Activated CD8-positive, alpha-beta T cell treated with anti-CD3 and anti-CD28 coated beads, Interleukin-2, amount 10 ng/mL, durations not matched to agents 7 days and 5 days (primary cell): ENCODE results near the gene PRODH. TPM values are rescaled to one million over a fixed set of nuclear protein-coding genes. Genes with fewer than 3 reads are reported as not detected.
A peak's percentile ranks its signal among the peaks of the same experiment; 100 is the strongest.

Experiments
- ATAC-seq: fragments of 150-1000 bp; cut with Tn5 transposase; one replicate; pipeline ENCODE4 v1.10.0; 2021; ENCODE audit warnings: moderate library complexity
- CTCF ChIA-PET: fragments of 350-600 bp; sonication (Branson Sonifier 250); formaldehyde crosslinking; loops from one replicate; lab custom pipeline; 2021; ENCODE audit warnings: antibody characterized with exemption; lab: Charles Lee
- POLR2A ChIA-PET: fragments of 350-600 bp; sonication (Branson Sonifier 250); formaldehyde crosslinking; loops from one replicate; lab custom pipeline; 2021; ENCODE audit warnings: antibody characterized with exemption; lab: Charles Lee
- DNase-seq: peaks from one replicate; pipeline ENCODE4 v3.0.0-alpha.2; 2020
- H3K27ac Mint-ChIP-seq: one replicate; pipeline ENCODE4 v1.8.0; 2021; ENCODE audit warnings: mild to moderate bottlenecking, mixed read lengths
- H3K27me3 Mint-ChIP-seq: one replicate; pipeline ENCODE4 v1.8.0; 2021; ENCODE audit warnings: low read depth, mixed read lengths
- H3K36me3 Mint-ChIP-seq: one replicate; pipeline ENCODE4 v1.8.0; 2021; ENCODE audit warnings: low read depth, mixed read lengths
- H3K4me1 Mint-ChIP-seq: one replicate; pipeline ENCODE4 v1.8.0; 2021; ENCODE audit warnings: low read depth, mixed read lengths
- H3K4me3 Mint-ChIP-seq: one replicate; pipeline ENCODE4 v1.8.0; 2021; ENCODE audit warnings: mild to moderate bottlenecking, mixed read lengths
- H3K9me3 Mint-ChIP-seq: one replicate; pipeline ENCODE4 v1.8.0; 2022; ENCODE audit warnings: mixed read lengths; ENCODE audit not compliant: insufficient read depth
- total RNA-seq, 2 experiments: library from RNA; stranded (reverse); gene quantifications; one replicate each; pipeline ENCODE4 v1.2.3, GENCODE V29; 2021

The PRODH gene, protein sequence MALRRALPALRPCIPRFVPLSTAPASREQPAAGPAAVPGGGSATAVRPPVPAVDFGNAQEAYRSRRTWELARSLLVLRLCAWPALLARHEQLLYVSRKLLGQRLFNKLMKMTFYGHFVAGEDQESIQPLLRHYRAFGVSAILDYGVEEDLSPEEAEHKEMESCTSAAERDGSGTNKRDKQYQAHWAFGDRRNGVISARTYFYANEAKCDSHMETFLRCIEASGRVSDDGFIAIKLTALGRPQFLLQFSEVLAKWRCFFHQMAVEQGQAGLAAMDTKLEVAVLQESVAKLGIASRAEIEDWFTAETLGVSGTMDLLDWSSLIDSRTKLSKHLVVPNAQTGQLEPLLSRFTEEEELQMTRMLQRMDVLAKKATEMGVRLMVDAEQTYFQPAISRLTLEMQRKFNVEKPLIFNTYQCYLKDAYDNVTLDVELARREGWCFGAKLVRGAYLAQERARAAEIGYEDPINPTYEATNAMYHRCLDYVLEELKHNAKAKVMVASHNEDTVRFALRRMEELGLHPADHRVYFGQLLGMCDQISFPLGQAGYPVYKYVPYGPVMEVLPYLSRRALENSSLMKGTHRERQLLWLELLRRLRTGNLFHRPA
- total RNA-seq = not detected

DNA sequence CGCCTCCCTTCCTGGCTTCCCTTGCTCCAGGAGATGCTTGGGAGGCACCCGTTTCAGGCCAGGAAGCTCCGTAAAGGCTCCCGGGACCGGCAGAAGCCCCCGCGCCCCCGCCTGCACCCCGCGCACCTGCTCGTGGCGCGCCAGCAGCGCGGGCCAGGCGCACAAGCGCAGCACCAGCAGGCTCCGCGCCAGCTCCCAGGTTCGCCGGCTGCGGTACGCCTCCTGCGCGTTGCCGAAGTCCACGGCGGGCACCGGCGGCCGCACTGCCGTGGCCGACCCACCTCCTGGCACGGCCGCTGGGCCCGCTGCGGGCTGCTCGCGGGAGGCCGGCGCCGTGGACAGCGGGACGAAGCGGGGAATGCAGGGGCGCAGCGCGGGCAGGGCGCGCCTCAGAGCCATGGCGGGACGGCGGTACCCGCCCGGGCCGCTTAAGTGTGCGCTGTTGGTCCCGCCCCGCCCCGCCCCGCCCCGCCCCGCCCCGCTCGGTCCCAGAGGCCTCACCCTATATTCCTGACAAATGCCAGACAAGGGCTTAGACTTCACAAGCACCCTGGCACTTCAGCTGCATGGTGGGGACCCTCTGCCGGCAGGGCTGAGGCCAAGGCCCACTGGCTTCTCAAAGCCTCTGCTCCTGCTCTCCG is at the start of gene PRODH:
PRODH (minus strand) TSS at position 405 of the 641 bp plus-strand sequence; CDS start at position 399, 6 bp downstream.
- DNase-seq (no peak), ATAC-seq (peak; percentile 61)
- H3K27me3 Mint-ChIP-seq = no peaks in the 10 kb centered on the region
- CTCF ChIA-PET = interaction anchor here (1.1 kb wide), 1 partner anchor 29 kb away, joined by 5 read pairs; the partner anchor contains the start of gene DGCR6
- no peaks in the 10 kb centered on the region for H3K9me3 Mint-ChIP-seq
- H3K4me1 Mint-ChIP-seq = no peaks in the 10 kb centered on the region
- H3K27ac Mint-ChIP-seq = no peak within 1 kb of the TSS
- no peaks in the 10 kb centered on the region for H3K36me3 Mint-ChIP-seq
- POLR2A ChIA-PET = interaction anchor here (1.2 kb wide), 1 partner anchor 17 kb away, joined by 3 read pairs; no protein-coding TSS in a partner anchor
- H3K4me3 Mint-ChIP-seq = no peak within 1 kb of the TSS

DNA sequence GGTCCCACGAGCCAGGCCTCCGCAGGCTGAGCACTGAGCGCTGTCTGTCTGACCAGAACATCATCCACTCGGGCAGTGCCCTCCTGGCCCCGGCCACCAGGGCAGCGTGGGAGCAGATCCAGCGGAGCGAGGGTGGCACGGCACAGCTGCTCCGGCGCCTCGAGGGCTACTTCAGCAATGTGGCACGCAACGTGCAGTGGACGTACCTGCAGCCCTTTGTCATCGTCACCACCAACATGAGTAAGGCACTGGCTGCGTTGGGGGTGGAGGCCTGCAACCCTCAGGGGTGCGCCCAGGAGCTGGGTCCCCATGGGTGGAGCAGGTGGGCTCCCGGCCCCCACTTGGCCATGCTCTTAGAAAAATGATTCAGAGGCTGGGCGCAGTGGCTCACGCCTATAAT is 49.7 kb upstream of the PRODH start:
- ChIA-PET CTCF (no interaction called here), POLR2A (no interaction called here)

DNA sequence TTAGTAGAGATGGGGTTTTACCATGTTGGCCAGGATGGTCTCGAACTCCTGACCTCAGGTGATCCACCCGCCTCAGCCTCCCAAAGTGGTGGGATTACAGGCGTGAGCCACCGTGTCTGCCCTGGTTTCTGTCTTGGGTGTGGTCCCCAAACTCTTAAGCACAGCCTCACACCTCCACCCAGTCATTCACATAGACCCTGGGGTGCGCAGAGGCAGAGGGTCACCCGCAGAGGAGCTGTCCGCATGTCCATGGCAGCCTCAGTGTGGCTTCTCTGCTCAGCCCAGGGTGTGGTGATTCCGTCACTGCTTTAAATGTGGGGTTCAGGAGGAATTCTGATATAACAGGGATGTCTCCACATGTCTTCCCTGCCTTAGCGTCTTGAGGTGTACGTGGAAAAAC is 48.5 kb upstream of the PRODH start:
- Mint-ChIP-seq H3K9me3 (peaks cover 9% of the 10 kb centered on the region), H3K27ac (no peak overlapping the region), H3K36me3 (no peaks in the 10 kb centered on the region), H3K27me3 (no peaks in the 10 kb centered on the region), H3K4me1 (no peaks in the 10 kb centered on the region), H3K4me3 (no peak overlapping the region)
- DNase-seq (no peak), ATAC-seq (no peak)
- POLR2A ChIA-PET = no interaction called here
- CTCF ChIA-PET = no interaction called here

More for the DNA sequence above, 49.7 kb upstream of the PRODH start:
- no peak overlapping the region for H3K27ac Mint-ChIP-seq
- H3K4me3 Mint-ChIP-seq = no peak overlapping the region
- H3K4me1 Mint-ChIP-seq = no peaks in the 10 kb centered on the region
- DNase-seq (no peak), ATAC-seq (no peak)
- peaks cover 8% of the 10 kb centered on the region for H3K9me3 Mint-ChIP-seq
- no peaks in the 10 kb centered on the region for H3K27me3 Mint-ChIP-seq
- no peaks in the 10 kb centered on the region for H3K36me3 Mint-ChIP-seq

DNA sequence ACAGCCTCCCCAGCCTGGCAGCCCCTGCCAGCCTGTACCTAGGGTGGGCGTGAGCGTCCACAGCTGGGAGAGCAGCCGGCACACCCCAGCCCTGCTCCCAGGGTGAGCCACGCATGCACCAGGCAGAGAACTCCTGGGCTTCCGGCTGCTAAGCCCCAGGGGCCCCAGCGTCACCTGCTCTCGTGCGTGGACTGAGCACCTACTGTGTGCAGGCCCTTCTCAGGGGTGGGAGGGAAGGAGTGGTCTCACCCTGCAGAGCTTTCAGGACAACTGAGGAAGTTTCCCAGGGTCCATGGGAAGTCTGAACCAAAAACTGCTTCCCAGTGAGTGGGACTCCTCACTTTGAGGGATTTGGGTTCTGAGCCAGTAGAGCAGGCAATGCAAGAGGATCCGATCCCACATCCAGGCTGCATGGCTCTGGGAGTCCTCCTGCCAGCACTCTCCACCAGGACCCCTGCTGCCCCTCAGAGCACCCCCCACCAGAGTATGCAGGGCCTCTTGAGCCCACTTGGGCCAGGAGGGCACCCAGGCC is 47.1 kb upstream of the PRODH start:
- DNase-seq = no peak
- ATAC-seq = no peak
- Mint-ChIP-seq H3K36me3 (no peaks in the 10 kb centered on the region), H3K27me3 (no peaks in the 10 kb centered on the region), H3K4me1 (no peaks in the 10 kb centered on the region), H3K27ac (no peak overlapping the region), H3K9me3 (peaks cover 9% of the 10 kb centered on the region), H3K4me3 (no peak overlapping the region)
- POLR2A ChIA-PET = no interaction called here
- CTCF ChIA-PET = no interaction called here

DNA sequence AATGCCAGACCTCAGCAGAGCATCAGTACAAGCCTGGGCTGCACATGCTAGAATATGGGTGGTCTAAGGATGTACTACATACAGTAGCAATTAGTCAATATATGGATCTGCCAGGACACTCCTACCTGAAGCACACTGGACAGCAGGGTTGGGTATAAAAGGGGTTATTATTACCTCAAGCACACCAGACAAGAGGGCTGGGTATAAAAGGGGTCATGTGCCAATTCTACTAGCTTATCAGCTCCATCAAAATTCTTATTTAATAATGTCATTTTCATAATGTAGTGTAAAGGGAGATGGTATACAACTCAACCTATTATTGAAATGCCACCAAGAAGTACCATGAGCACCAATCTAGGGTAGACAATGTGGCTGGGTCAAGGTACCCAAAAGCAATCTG is 44.7 kb upstream of the PRODH start:
- Mint-ChIP-seq H3K4me1 (no peaks in the 10 kb centered on the region), H3K36me3 (no peaks in the 10 kb centered on the region), H3K4me3 (no peak overlapping the region), H3K9me3 (peaks cover 9% of the 10 kb centered on the region), H3K27me3 (no peaks in the 10 kb centered on the region), H3K27ac (no peak overlapping the region)
- ChIA-PET CTCF (no interaction called here), POLR2A (no interaction called here)
- DNase-seq (no peak), ATAC-seq (no peak)

DNA sequence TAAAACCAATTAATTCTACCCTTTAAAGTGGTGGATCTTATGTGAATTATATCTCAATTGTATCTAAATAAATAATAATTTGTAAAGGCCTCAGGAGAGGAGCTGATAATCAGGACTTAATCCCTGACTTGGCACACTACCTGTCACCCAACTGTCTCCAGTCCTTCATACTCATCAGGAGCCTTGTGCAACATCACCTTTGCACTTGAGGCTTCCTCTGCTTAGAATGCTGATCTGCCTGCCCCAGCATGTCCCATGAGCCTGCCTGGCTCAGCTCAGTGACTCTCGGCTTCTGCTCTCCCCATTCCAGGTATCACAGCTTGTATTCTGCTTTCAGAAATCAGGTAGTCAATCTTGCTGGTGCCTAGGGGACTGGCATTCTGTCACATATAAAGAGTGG is 43.9 kb upstream of the PRODH start:
- CTCF ChIA-PET = no interaction called here
- H3K4me1 Mint-ChIP-seq = no peaks in the 10 kb centered on the region

DNA sequence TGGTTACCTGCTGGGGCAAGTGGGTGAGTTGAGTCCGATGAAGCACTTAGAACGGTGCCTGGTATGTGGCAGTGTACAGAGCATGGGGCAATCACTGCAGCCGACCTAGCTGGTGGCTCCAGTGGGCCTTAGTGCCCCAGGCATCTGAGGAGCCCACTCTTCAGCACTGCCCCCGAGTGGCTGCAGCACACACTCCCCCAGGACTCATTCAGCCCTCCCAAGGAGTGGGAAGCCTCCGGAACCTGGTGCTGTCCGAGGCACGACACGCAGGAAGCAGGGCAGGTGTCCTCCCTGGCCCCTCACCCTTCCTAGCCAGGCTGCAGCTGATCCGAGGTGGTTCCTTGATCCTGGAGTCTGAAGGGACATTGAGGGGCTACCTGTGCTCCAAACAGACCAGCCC is 42.4 kb upstream of the PRODH start:
- Mint-ChIP-seq H3K27ac (no peak overlapping the region), H3K36me3 (no peaks in the 10 kb centered on the region), H3K4me3 (no peak overlapping the region), H3K27me3 (no peaks in the 10 kb centered on the region), H3K9me3 (peaks cover 9% of the 10 kb centered on the region), H3K4me1 (no peaks in the 10 kb centered on the region)
- no peak for ATAC-seq
- ChIA-PET CTCF (no interaction called here), POLR2A (no interaction called here)
- DNase-seq = no peak

More for the DNA sequence above, 43.9 kb upstream of the PRODH start:
- DNase-seq = no peak
- Mint-ChIP-seq H3K27ac (no peak overlapping the region), H3K9me3 (peaks cover 9% of the 10 kb centered on the region), H3K27me3 (no peaks in the 10 kb centered on the region), H3K4me3 (no peak overlapping the region), H3K36me3 (no peaks in the 10 kb centered on the region)
- ATAC-seq = no peak
- POLR2A ChIA-PET = no interaction called here

DNA sequence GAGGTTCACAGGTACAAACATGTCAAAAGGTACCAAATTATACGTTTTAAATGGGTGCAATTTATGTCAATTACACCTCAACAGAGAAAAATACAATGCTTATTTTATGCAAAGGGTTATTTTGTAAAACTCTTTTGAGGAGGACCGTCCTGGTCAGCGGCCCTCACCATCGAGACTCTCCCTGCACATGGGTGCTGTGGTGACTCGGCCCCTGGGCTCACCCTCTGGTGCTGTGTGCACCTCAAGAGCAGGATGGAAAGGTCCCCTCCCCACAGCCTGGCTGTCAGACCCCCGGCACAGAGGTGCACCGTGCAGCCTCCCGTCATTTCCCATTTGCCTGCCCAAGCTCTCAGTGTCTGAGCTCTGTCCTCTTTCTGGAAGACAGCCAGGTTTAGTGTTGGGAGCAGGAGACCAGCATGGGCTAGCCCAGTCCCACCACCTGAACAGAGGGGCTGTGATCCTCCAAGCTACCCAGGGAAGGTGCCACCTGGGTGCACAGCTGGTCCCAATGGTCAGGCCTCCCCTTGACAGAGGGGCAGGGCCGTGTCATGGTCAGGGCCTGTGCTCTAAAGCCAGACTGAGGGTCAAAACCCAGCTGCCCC is 41.8 kb upstream of the PRODH start:
- ATAC-seq (no peak), DNase-seq (no peak)
- no peaks in the 10 kb centered on the region for H3K4me1 Mint-ChIP-seq
- CTCF ChIA-PET = no interaction called here
- H3K36me3 Mint-ChIP-seq = no peaks in the 10 kb centered on the region
- POLR2A ChIA-PET = no interaction called here
- H3K27me3 Mint-ChIP-seq = no peaks in the 10 kb centered on the region
- no peak overlapping the region for H3K27ac Mint-ChIP-seq
- peaks cover 9% of the 10 kb centered on the region for H3K9me3 Mint-ChIP-seq
- H3K4me3 Mint-ChIP-seq = no peak overlapping the region

DNA sequence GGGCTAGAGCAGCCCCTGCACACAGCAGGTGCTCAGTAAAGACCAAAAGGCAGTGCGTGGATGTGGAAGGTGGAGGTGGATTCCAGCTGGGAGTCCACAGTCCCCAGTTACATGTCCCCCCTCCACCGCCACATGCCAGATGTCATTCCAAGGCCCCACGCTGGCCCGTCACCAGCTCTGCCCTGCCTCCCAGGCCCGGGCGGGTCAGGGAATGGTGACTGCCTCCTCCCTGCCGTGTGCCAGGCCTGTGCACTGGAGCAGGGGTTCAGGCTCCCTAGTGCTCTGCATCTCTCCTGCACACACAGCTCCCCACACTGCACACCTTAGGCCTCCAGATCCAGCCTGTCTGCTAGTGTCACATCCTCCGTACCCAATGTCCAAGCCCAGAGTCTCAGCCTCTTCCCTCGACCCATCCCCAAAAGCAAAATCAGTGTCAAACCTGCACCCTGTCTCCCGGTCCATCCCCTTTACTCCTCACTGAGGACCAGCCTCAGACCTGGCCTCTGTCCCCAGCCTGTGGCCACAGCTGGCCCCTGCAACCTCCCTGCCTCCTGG is 40.2 kb upstream of the PRODH start:
- no peak overlapping the region for H3K27ac Mint-ChIP-seq
- no peaks in the 10 kb centered on the region for H3K36me3 Mint-ChIP-seq
- ChIA-PET CTCF (no interaction called here), POLR2A (no interaction called here)
- no peaks in the 10 kb centered on the region for H3K4me1 Mint-ChIP-seq
- peaks cover 3% of the 10 kb centered on the region for H3K27me3 Mint-ChIP-seq
- ATAC-seq (no peak), DNase-seq (no peak)
- H3K4me3 Mint-ChIP-seq = no peak overlapping the region
- H3K9me3 Mint-ChIP-seq = peaks cover 6% of the 10 kb centered on the region

DNA sequence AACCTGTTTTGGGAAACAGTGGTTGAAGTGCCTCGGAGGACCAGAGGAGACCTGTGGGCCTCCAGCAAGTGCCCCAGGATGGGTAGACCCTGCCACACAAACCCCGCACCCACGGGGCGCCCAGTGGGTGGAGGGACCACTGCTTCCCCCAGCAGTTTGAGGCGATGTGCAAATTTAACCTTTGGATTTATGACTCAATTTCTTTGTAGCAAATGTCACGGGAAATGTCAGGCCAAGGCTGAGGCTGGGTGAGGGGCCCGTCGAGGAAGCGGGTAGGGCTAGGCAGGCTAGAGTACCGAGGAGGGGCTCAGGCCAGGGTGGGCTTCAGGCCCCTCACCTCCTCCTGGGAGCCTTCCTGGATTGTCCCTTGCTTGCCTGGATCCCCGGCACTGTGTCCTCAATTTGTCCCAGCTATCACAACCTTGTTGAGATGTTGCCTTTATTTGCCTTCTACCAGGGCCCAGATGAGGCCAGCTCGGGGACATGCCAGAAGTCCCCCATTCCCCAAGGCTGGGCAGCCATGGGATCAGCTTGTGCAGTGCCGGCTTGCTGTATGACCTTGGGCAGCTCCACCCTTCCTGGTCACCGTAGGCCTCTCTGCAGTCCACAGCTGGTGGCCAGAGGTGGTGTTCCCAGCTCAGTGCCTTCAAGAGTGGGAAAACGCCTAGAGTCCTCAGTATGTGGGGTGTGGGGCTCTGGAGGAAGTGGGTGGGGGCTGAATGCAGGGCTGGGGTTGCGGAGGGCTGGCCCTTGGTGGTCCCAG is 39.5 kb upstream of the PRODH start:
- no peaks in the 10 kb centered on the region for H3K9me3 Mint-ChIP-seq
- no peaks in the 10 kb centered on the region for H3K36me3 Mint-ChIP-seq
- H3K4me1 Mint-ChIP-seq = no peaks in the 10 kb centered on the region
- no peak overlapping the region for H3K27ac Mint-ChIP-seq
- ChIA-PET CTCF (no interaction called here), POLR2A (no interaction called here)
- no peak for ATAC-seq
- no peak for DNase-seq
- H3K4me3 Mint-ChIP-seq = no peak overlapping the region
- H3K27me3 Mint-ChIP-seq = peaks cover 3% of the 10 kb centered on the region
